HepG2 (cell line): ENCODE measurements around the gene CCSER1. TPM values are rescaled to one million over a fixed set of nuclear protein-coding genes. Genes with fewer than 3 reads are reported as not detected.

ENCODE experiments used
- ATAC-seq: fragments of 200-7000 bp; cut with Tn5 transposase; 3 replicates; pipeline ENCODE4 v1.9.1; 2020; ENCODE audit warnings: mild to moderate bottlenecking, moderate library complexity
- BruUV-seq: library from RNA; stranded (reverse); fragments of 400-500 nt; replicated peaks from 2 replicates; lab custom pipeline; 2021; lab: Mats Ljungman, UMichigan
- CTCF ChIA-PET: fragments of 300-600 bp; formaldehyde crosslinking; extraction: SDS; loops from one replicate; lab custom pipeline; 2021; ENCODE audit warnings: low total read pairs, inconsistent platforms, low intra/inter-chr PET ratio; lab: Yijun Ruan, JAX
- POLR2A ChIA-PET: fragments of 350-600 bp; sonication (Branson Sonifier 250); formaldehyde crosslinking; loops from one replicate; lab custom pipeline; 2020; ENCODE audit warnings: antibody characterized with exemption, inconsistent platforms; lab: Yijun Ruan, JAX
- DNase-seq: peaks from one replicate; pipeline ENCODE4 v3.0.0-alpha.2; 2015; ENCODE audit warnings: low spot score
- FAIRE-seq: peaks from 3 replicates; lab custom pipeline; 2011; peaks lifted over from hg19 to GRCh38; lab: Jason Lieb, UNC
- H2AFZ ChIP-seq: one replicate; pipeline ENCODE4 v1.6.1; 2011; ENCODE audit warnings: low read length, inconsistent platforms
- H3K27ac ChIP-seq: fragments of 300-600 bp; 3 replicates; pipeline ENCODE4 v1.8.0; 2011; ENCODE audit warnings: mixed run types, mild to moderate bottlenecking, mixed read lengths, low read length, inconsistent platforms; ENCODE audit not compliant: insufficient read depth; ENCODE audit errors: extremely low read length
- H3K27me3 ChIP-seq, 2 experiments: fragments of 200-600 bp in 1 of 2; 2 replicates in 1 of 2; 3 replicates in 1 of 2; pipeline versions ENCODE4 v1.6.0 to v1.8.0; 2011; ENCODE audit warnings: low read length in 2 of 2, mild to moderate bottlenecking in 2 of 2, moderate library complexity in 2 of 2, inconsistent platforms in 1 of 2; ENCODE audit not compliant: insufficient read depth in 2 of 2, control insufficient read depth in 1 of 2
- H3K36me3 ChIP-seq, 2 experiments: fragments of 200-600 bp in 1 of 2; replicated peaks in 1 of 2; 2 replicates in 1 of 2; 3 replicates in 1 of 2; pipeline versions ENCODE4 v1.5.1 to v1.8.0; 2011; ENCODE audit warnings: low read length in 2 of 2, inconsistent platforms in 1 of 2; ENCODE audit not compliant: insufficient read depth in 2 of 2, control insufficient read depth in 1 of 2
- H3K4me1 ChIP-seq: 2 replicates; pipeline ENCODE4 v1.5.1; 2012; ENCODE audit warnings: low read length, inconsistent platforms; ENCODE audit not compliant: insufficient read depth
- H3K4me2 ChIP-seq: 2 replicates; pipeline ENCODE4 v1.6.0; 2011; ENCODE audit warnings: low read depth, low read length, inconsistent platforms
- H3K4me3 ChIP-seq, 3 experiments: fragments of 200-600 bp in 1 of 3; sonication (generic), shearing (Covaris generic) in 1 of 3; replicated peaks in 1 of 3; 2 replicates each; pipeline ENCODE4 v1.5.1; 2011 to 2016; ENCODE audit warnings: low read length in 3 of 3, inconsistent platforms in 2 of 3, low read depth in 2 of 3, mild to moderate bottlenecking in 2 of 3, control low read depth in 1 of 3, mixed read lengths in 1 of 3; ENCODE audit not compliant: insufficient read depth in 1 of 3
- H3K79me2 ChIP-seq: one replicate; pipeline ENCODE4 v1.6.1; 2011; ENCODE audit warnings: low read length, inconsistent platforms; ENCODE audit not compliant: insufficient read depth
- H3K9ac ChIP-seq: 2 replicates; pipeline ENCODE4 v1.6.0; 2011; ENCODE audit warnings: mild to moderate bottlenecking, low read depth, low read length, inconsistent platforms; ENCODE audit not compliant: insufficient read depth
- H3K9me3 ChIP-seq: 2 replicates; pipeline ENCODE4 v1.5.1; 2012; ENCODE audit warnings: mild to moderate bottlenecking, low read length
- H4K20me1 ChIP-seq: 2 replicates; pipeline ENCODE4 v1.6.0; 2011; ENCODE audit warnings: inconsistent platforms, mild to moderate bottlenecking, low read length, moderate library complexity; ENCODE audit not compliant: insufficient read depth
- CHD4 ChIP-seq: fragments of 200-600 bp; sonication (generic); IDR thresholded peaks from 2 replicates; pipeline ENCODE4 v1.7.0; 2017; ENCODE audit warnings: mild to moderate bottlenecking, low read length, borderline replicate concordance
- DMAP1 ChIP-seq: IDR thresholded peaks from 2 replicates; pipeline ENCODE4 v1.6.1; 2016
- ELF3 ChIP-seq: IDR thresholded peaks from 2 replicates; pipeline ENCODE4 v1.6.1; 2016; ENCODE audit warnings: missing genetic modification reagents, missing compliant biosample characterization
- FOXP1 ChIP-seq, 2 experiments: fragments of 450-650 bp in 1 of 2; IDR thresholded peaks; 2 replicates each; pipeline ENCODE4 v1.6.1; 2017 to 2018; ENCODE audit warnings: antibody characterized with exemption in 1 of 2
- GLI4 ChIP-seq: sonication (generic); formaldehyde crosslinking; IDR thresholded peaks from 2 replicates; pipeline ENCODE4 v1.5.1; 2020; ENCODE audit warnings: missing genetic modification reagents, mild to moderate bottlenecking, moderate library complexity, borderline replicate concordance
- MTF2 ChIP-seq: sonication (generic); formaldehyde crosslinking; IDR thresholded peaks from 2 replicates; pipeline ENCODE4 v1.5.0; 2020; ENCODE audit warnings: missing genetic modification reagents, borderline replicate concordance
- RBFOX2 ChIP-seq: fragments of 200-400 bp; formaldehyde crosslinking; IDR thresholded peaks from 2 replicates; pipeline ENCODE4 v1.6.1; 2017; ENCODE audit warnings: low read depth, mild to moderate bottlenecking, low read length
- SMARCE1 ChIP-seq: fragments of 450-650 bp; IDR thresholded peaks from 2 replicates; pipeline ENCODE4 v1.6.1; 2017; ENCODE audit warnings: borderline replicate concordance
- ZNF253 ChIP-seq: sonication (generic); formaldehyde crosslinking; IDR thresholded peaks from 2 replicates; pipeline ENCODE4 v1.8.0; 2022; ENCODE audit warnings: mild to moderate bottlenecking, missing genetic modification reagents, borderline replicate concordance
- ZNF333 ChIP-seq: sonication (generic); formaldehyde crosslinking; IDR thresholded peaks from 2 replicates; pipeline ENCODE4 v1.4.0; 2020; ENCODE audit warnings: mild to moderate bottlenecking, missing genetic modification reagents, borderline replicate concordance
- ZNF354B ChIP-seq: sonication (generic); formaldehyde crosslinking; IDR thresholded peaks from 2 replicates; pipeline ENCODE4 v1.8.0; 2022; ENCODE audit warnings: mild to moderate bottlenecking, missing genetic modification reagents
- ZNF558 ChIP-seq: sonication (generic); formaldehyde crosslinking; IDR thresholded peaks from 2 replicates; pipeline ENCODE4 v1.9.0; 2022; ENCODE audit warnings: mild to moderate bottlenecking, missing genetic modification reagents, borderline replicate concordance
- ZNF766 ChIP-seq: sonication (generic); formaldehyde crosslinking; IDR thresholded peaks from 2 replicates; pipeline ENCODE4 v1.5.0; 2020; ENCODE audit warnings: missing genetic modification reagents, borderline replicate concordance
- ZSCAN25 ChIP-seq: sonication (generic); formaldehyde crosslinking; IDR thresholded peaks from 2 replicates; pipeline ENCODE4 v1.8.0; 2022; ENCODE audit warnings: mild to moderate bottlenecking, missing genetic modification reagents
- ZZZ3 ChIP-seq: sonication (generic); formaldehyde crosslinking; IDR thresholded peaks from 2 replicates; pipeline ENCODE4 v1.4.0; 2020; ENCODE audit warnings: missing genetic modification reagents, mild to moderate bottlenecking, borderline replicate concordance
- WGBS: methylation state at CpG from one replicate; pipeline ENCODE4 v1.1.6; 2017; ENCODE audit warnings: low lambda C conversion rate; 5-methylcytosine and 5-hydroxymethylcytosine counted together
- in situ Hi-C: cut with HindIII; loops from 2 replicates; pipeline ENCODE4 v1.10.0; 2017; ENCODE audit warnings: low pct_unique_long_range_greater_than_20kb; ENCODE audit not compliant: extremely low pct_ligation_motif_present
- intact Hi-C: fragments of 100-400 bp; cut with micrococcal nuclease; formaldehyde crosslinking; loops from one replicate; pipeline ENCODE4 v1.10.0; 2022; ENCODE audit not compliant: unreplicated experiment
- polyA plus RNA-seq, 8 experiments: library from polyadenylated mRNA; depleted of rRNA in 3 of 8; stranded (reverse) in 7 of 8; unstranded in 1 of 8; fragments of >200 nt; fragmentation: Illumina TruSeq in 4 of 8; extraction: Trizol in 4 of 8; gene quantifications; 2 replicates each; pipeline versions ENCODE4 v1.2.1 to v1.2.3, GENCODE V29; 2011 to 2016; ENCODE audit warnings: low read depth in 4 of 8, missing spikeins in 1 of 8, mixed read lengths in 1 of 8; ENCODE audit not compliant: insufficient read depth in 1 of 8
- total RNA-seq, 5 experiments: library from RNA; depleted of rRNA; stranded (reverse); fragments of >200 nt; fragmentation: Illumina TruSeq; extraction: Trizol; gene quantifications; 2 replicates each; pipeline ENCODE4 v1.2.3, GENCODE V29; 2016; ENCODE audit warnings: low read depth in 1 of 5
- TF ChIP-seq, protein P1 (sequence below): sonication (generic); formaldehyde crosslinking; IDR thresholded peaks from 2 replicates; pipeline ENCODE4 v1.5.1; 2020; ENCODE audit warnings: missing genetic modification reagents, mild to moderate bottlenecking, borderline replicate concordance
- TF ChIP-seq, protein P2 (sequence below): sonication (generic); formaldehyde crosslinking; IDR thresholded peaks from 2 replicates; pipeline ENCODE4 v1.4.0; 2020; ENCODE audit warnings: mild to moderate bottlenecking, missing genetic modification reagents
- TF ChIP-seq, protein P3 (sequence below): sonication (generic); formaldehyde crosslinking; IDR thresholded peaks from 2 replicates; pipeline ENCODE4 v1.5.0; 2020; ENCODE audit warnings: mild to moderate bottlenecking, missing genetic modification reagents, borderline replicate concordance

Gene CCSER1
- total and polyA plus RNA-seq, 2 of the 13 experiments (the other 11 are each of a cell fraction or from before 2014, with no cell fraction given), result not detected

- Histone ChIP-seq H3K9me3 (no peaks in the 10 kb centered on the region), H3K4me3 (no peak overlapping the region), H3K9ac (no peak overlapping the region), H3K27me3 (no peaks in the 10 kb centered on the region), H4K20me1 (no peaks in the 10 kb centered on the region), H3K4me1 (no peaks in the 10 kb centered on the region), H3K79me2 (no peaks in the 10 kb centered on the region), H3K36me3 (no peaks in the 10 kb centered on the region), H3K27ac (no peak overlapping the region), H2AFZ (no peak overlapping the region), H3K4me2 (no peak overlapping the region)
- no peak for TF ChIP-seq ZNF333 (CRISPR knock-in tag)
- TF ChIP-seq, protein P1, sequence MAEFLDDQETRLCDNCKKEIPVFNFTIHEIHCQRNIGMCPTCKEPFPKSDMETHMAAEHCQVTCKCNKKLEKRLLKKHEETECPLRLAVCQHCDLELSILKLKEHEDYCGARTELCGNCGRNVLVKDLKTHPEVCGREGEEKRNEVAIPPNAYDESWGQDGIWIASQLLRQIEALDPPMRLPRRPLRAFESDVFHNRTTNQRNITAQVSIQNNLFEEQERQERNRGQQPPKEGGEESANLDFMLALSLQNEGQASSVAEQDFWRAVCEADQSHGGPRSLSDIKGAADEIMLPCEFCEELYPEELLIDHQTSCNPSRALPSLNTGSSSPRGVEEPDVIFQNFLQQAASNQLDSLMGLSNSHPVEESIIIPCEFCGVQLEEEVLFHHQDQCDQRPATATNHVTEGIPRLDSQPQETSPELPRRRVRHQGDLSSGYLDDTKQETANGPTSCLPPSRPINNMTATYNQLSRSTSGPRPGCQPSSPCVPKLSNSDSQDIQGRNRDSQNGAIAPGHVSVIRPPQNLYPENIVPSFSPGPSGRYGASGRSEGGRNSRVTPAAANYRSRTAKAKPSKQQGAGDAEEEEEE (CRISPR knock-in tag), result no peak
- TF ChIP-seq ZNF253 (CRISPR knock-in tag), result no peak
- TF ChIP-seq, protein P2, sequence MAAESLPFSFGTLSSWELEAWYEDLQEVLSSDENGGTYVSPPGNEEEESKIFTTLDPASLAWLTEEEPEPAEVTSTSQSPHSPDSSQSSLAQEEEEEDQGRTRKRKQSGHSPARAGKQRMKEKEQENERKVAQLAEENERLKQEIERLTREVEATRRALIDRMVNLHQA, result no peak
- no peak for TF ChIP-seq ZZZ3 (CRISPR knock-in tag)
- TF ChIP-seq CHD4, result no peak
- no peak for TF ChIP-seq ZNF766
- no peak for TF ChIP-seq RBFOX2
- TF ChIP-seq, protein P3, sequence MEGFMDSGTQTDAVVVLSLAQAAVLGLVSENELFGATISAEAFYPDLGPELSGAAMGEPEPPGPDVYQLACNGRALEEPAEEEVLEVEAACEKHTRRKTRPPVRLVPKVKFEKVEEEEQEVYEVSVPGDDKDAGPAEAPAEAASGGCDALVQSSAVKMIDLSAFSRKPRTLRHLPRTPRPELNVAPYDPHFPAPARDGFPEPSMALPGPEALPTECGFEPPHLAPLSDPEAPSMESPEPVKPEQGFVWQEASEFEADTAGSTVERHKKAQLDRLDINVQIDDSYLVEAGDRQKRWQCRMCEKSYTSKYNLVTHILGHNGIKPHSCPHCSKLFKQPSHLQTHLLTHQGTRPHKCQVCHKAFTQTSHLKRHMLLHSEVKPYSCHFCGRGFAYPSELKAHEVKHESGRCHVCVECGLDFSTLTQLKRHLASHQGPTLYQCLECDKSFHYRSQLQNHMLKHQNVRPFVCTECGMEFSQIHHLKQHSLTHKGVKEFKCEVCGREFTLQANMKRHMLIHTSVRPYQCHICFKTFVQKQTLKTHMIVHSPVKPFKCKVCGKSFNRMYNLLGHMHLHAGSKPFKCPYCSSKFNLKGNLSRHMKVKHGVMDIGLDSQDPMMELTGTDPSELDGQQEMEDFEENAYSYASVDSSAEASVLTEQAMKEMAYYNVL, result no peak
- TF ChIP-seq ZSCAN25 (CRISPR knock-in tag), result no peak
- TF ChIP-seq ZNF558, result no peak
- TF ChIP-seq FOXP1 (IDR thresholded peaks at IDR 0.05), result no peak
- no peak for TF ChIP-seq FOXP1 (CRISPR knock-in tag; IDR thresholded peaks at IDR 0.05)
- no peak for TF ChIP-seq ELF3 (CRISPR knock-in tag)
- no peak for TF ChIP-seq DMAP1 (CRISPR knock-in tag)
- no peak for TF ChIP-seq ZNF354B (CRISPR knock-in tag)
- TF ChIP-seq SMARCE1, result no peak
- TF ChIP-seq MTF2, result no peak
- TF ChIP-seq GLI4 (CRISPR knock-in tag), result no peak
- intact Hi-C loops, result no loop called here
- DNase-seq (no peak), ATAC-seq (no peak), FAIRE-seq (no peak)
- BruUV-seq, result no TSS peak
- ChIA-PET CTCF (no interaction called here), POLR2A (no interaction called here)
- in situ Hi-C loops, result no loop called here
- 3% methylated on average over 4 of the region's 4 CpGs for WGBS
Observed at GRCh38 chr4:91222014-91222413, 1094.8 kb downstream of the CCSER1 start.
